COR-L47 (cell line): ENCODE data around the gene ZHX3.
"Not testable (repeated sequence)": the region's sequence is repeated elsewhere in the genome, so short reads cannot be mapped to it uniquely, and the experiment has no call there.

Experiments used
- DNase-seq: peaks from one replicate; lab custom pipeline; 2025; lab: John Stamatoyannopoulos, UW

ZHX3 gene

GRCh38 chr20:41256516-41256915 is 61.0 kb downstream of the ZHX3 start:
- no peak for DNase-seq

- no peak for DNase-seq
Observed at GRCh38 chr20:41255655-41256054, 61.9 kb downstream of the ZHX3 start.

GRCh38 chr20:41249411-41250281 is 67.9 kb downstream of the ZHX3 start:
- no peak for DNase-seq

GRCh38 chr20:41248368-41249024 is 69.0 kb downstream of the ZHX3 start:
- DNase-seq = no peak

GRCh38 chr20:41247523-41248367 is 69.8 kb downstream of the ZHX3 start:
- no peak for DNase-seq

GRCh38 chr20:41245086-41245707 is 72.3 kb downstream of the ZHX3 start:
- DNase-seq = no peak

GRCh38 chr20:41242807-41243206 is 74.7 kb downstream of the ZHX3 start:
- no peak for DNase-seq

- DNase-seq = no peak
Observed at GRCh38 chr20:41242352-41242751, 75.2 kb downstream of the ZHX3 start.

- not testable (repeated sequence) for DNase-seq
Observed at GRCh38 chr20:41237233-41237632, 80.3 kb downstream of the ZHX3 start.

GRCh38 chr20:41236818-41237217 is 80.7 kb downstream of the ZHX3 start:
- not testable (repeated sequence) for DNase-seq

- no peak for DNase-seq
Observed at GRCh38 chr20:41234546-41234945, 83.0 kb downstream of the ZHX3 start.

- DNase-seq = no peak
Observed at GRCh38 chr20:41234041-41234440, 83.5 kb downstream of the ZHX3 start.

GRCh38 chr20:41232973-41233926 is 84.3 kb downstream of the ZHX3 start:
- DNase-seq = no peak

- no peak for DNase-seq
Observed at GRCh38 chr20:41231136-41231535, 86.4 kb downstream of the ZHX3 start.

GRCh38 chr20:41230136-41230535 is 87.4 kb downstream of the ZHX3 start:
- no peak for DNase-seq

- no peak for DNase-seq
Observed at GRCh38 chr20:41229259-41229658, 88.3 kb downstream of the ZHX3 start.

- DNase-seq = no peak
Observed at GRCh38 chr20:41228858-41229257, 88.7 kb downstream of the ZHX3 start.

- no peak for DNase-seq
Observed at GRCh38 chr20:41226426-41226825, 91.1 kb downstream of the ZHX3 start.

GRCh38 chr20:41225091-41225490 is 92.4 kb downstream of the ZHX3 start:
- no peak for DNase-seq

GRCh38 chr20:41224281-41224680 is 93.2 kb downstream of the ZHX3 start:
- no peak for DNase-seq

GRCh38 chr20:41223112-41223511 is 94.4 kb downstream of the ZHX3 start:
- DNase-seq = no peak
